Mesenchymal stem cell (in vitro differentiated cells and primary cell): ENCODE data around the gene CLASP1.
"Not testable (repeated sequence)": the region's sequence is repeated elsewhere in the genome, so short reads cannot be mapped to it uniquely, and the experiment has no call there.

Experiments
- DNase-seq: peaks from one replicate; pipeline ENCODE4 v3.0.0-alpha.2; 2013
- H2AFZ ChIP-seq: one replicate; pipeline ENCODE4 v1.6.1; 2013; ENCODE audit warnings: low read depth, mild to moderate bottlenecking, control low read depth, inconsistent platforms, low read length, moderate library complexity
- H2AK5ac ChIP-seq: 2 replicates; pipeline ENCODE4 v1.6.1; 2013; ENCODE audit warnings: low read length, moderate library complexity, mild to moderate bottlenecking, inconsistent platforms; ENCODE audit not compliant: severe bottlenecking
- H2BK120ac ChIP-seq: one replicate; pipeline ENCODE4 v1.6.1; 2013; ENCODE audit warnings: low read depth, mild to moderate bottlenecking, inconsistent platforms, low read length, moderate library complexity
- H2BK12ac ChIP-seq, 2 experiments: one replicate each; pipeline ENCODE4 v1.6.1; 2013; ENCODE audit warnings: inconsistent platforms in 2 of 2, low read length in 2 of 2, mild to moderate bottlenecking in 2 of 2, moderate library complexity in 2 of 2, control low read depth in 1 of 2
- H2BK15ac ChIP-seq: one replicate; pipeline ENCODE4 v1.6.1; 2013; ENCODE audit warnings: mild to moderate bottlenecking, low read depth, inconsistent platforms; ENCODE audit not compliant: poor library complexity, severe bottlenecking
- H2BK5ac ChIP-seq: 2 replicates; pipeline ENCODE4 v1.6.1; 2013; ENCODE audit warnings: low read depth, mild to moderate bottlenecking, low read length, control low read depth, inconsistent platforms; ENCODE audit not compliant: poor library complexity, severe bottlenecking
- H3K14ac ChIP-seq, 2 experiments: one replicate each; pipeline ENCODE4 v1.6.1; 2013; ENCODE audit warnings: inconsistent platforms in 2 of 2, low read length in 2 of 2, control low read depth in 1 of 2, mild to moderate bottlenecking in 1 of 2, moderate library complexity in 1 of 2
- H3K18ac ChIP-seq, 2 experiments: one replicate each; pipeline ENCODE4 v1.6.1; 2013; ENCODE audit warnings: inconsistent platforms in 2 of 2, low read length in 2 of 2, control low read depth in 1 of 2, low read depth in 1 of 2, mild to moderate bottlenecking in 1 of 2
- H3K23ac ChIP-seq, 2 experiments: one replicate each; pipeline ENCODE4 v1.6.1; 2013; ENCODE audit warnings: inconsistent platforms in 2 of 2, low read length in 2 of 2, mild to moderate bottlenecking in 2 of 2, moderate library complexity in 2 of 2, control low read depth in 1 of 2
- H3K27ac ChIP-seq: 2 replicates; pipeline ENCODE4 v1.5.1; 2013; ENCODE audit warnings: mild to moderate bottlenecking, moderate library complexity, low read length, control low read depth, inconsistent platforms; ENCODE audit not compliant: poor library complexity, severe bottlenecking
- H3K27me3 ChIP-seq, 2 experiments: 2 replicates each; pipeline versions ENCODE4 v1.6.1 to v1.7.0; 2013; ENCODE audit warnings: low read length in 2 of 2, mild to moderate bottlenecking in 2 of 2, moderate library complexity in 2 of 2, control low read depth in 1 of 2, inconsistent platforms in 1 of 2; ENCODE audit not compliant: control insufficient read depth in 1 of 2, insufficient read depth in 1 of 2
- H3K36me3 ChIP-seq, 2 experiments: 2 replicates each; pipeline versions ENCODE4 v1.6.1 to v1.7.0; 2013; ENCODE audit warnings: low read length in 2 of 2, control low read depth in 1 of 2, inconsistent platforms in 1 of 2, low read depth in 1 of 2, mild to moderate bottlenecking in 1 of 2; ENCODE audit not compliant: insufficient read depth in 2 of 2, control insufficient read depth in 1 of 2
- H3K4ac ChIP-seq, 2 experiments: one replicate each; pipeline ENCODE4 v1.6.1; 2013; ENCODE audit warnings: inconsistent platforms in 2 of 2, low read length in 2 of 2, mild to moderate bottlenecking in 2 of 2, moderate library complexity in 2 of 2, control low read depth in 1 of 2, low read depth in 1 of 2
- H3K4me1 ChIP-seq: 2 replicates; pipeline ENCODE4 v1.6.1; 2013; ENCODE audit warnings: low read depth, low read length, control low read depth; ENCODE audit not compliant: control insufficient read depth, insufficient read depth
- H3K4me2 ChIP-seq: 2 replicates; pipeline ENCODE4 v1.6.1; 2013; ENCODE audit warnings: low read length, mild to moderate bottlenecking, inconsistent platforms; ENCODE audit not compliant: poor library complexity, severe bottlenecking
- H3K4me3 ChIP-seq, 2 experiments: 2 replicates each; pipeline versions ENCODE4 v1.5.1 to v1.7.0; 2013; ENCODE audit warnings: low read length in 2 of 2, mild to moderate bottlenecking in 2 of 2, control low read depth in 1 of 2, low read depth in 1 of 2; ENCODE audit not compliant: insufficient read depth in 1 of 2
- H3K79me1 ChIP-seq: replicated peaks from 2 replicates; pipeline ENCODE4 v1.6.1; 2013; ENCODE audit warnings: mild to moderate bottlenecking, control low read depth, low read length, inconsistent platforms; ENCODE audit not compliant: poor library complexity, severe bottlenecking
- H3K9ac ChIP-seq: 2 replicates; pipeline ENCODE4 v1.7.0; 2013; ENCODE audit warnings: mild to moderate bottlenecking, low read length, moderate library complexity
- H3K9me3 ChIP-seq: 2 replicates; pipeline ENCODE4 v1.7.0; 2013; ENCODE audit warnings: mild to moderate bottlenecking, low read length; ENCODE audit not compliant: control insufficient read depth
- H4K8ac ChIP-seq: one replicate; pipeline ENCODE4 v1.6.1; 2013; ENCODE audit warnings: inconsistent platforms, mild to moderate bottlenecking, low read length, moderate library complexity
- H4K91ac ChIP-seq: one replicate; pipeline ENCODE4 v1.6.1; 2013; ENCODE audit warnings: mild to moderate bottlenecking, low read length, inconsistent platforms
- WGBS: methylation state at CpG from one replicate; pipeline ENCODE4 v1.1.7; 2013; ENCODE audit warnings: mixed read lengths; 5-methylcytosine and 5-hydroxymethylcytosine counted together

CLASP1 gene

GRCh38 chr2:121640380-121641316, 8.6 kb downstream of the CLASP1 start:
- Histone ChIP-seq H3K4me3 (no peak overlapping the region), H3K36me3 (peaks cover 3 to 6% of the 10 kb centered on the region in 2 experiments), H3K4me2 (no peak overlapping the region), H3K4ac (no peak overlapping the region), H2BK15ac (no peak overlapping the region), H2BK12ac (no peak overlapping the region), H3K14ac (no peak overlapping the region), H2AK5ac (no peak overlapping the region), H3K23ac (no peak overlapping the region), H3K79me1 (peaks cover 4% of the 10 kb centered on the region), H4K8ac (no peak overlapping the region), H3K4me1 (peaks cover 3% of the 10 kb centered on the region), H2BK5ac (no peak overlapping the region), H3K9me3 (no peaks in the 10 kb centered on the region), H2AFZ (no peak overlapping the region), H3K27ac (no peak overlapping the region), H3K27me3 (no peaks in the 10 kb centered on the region), H3K18ac (no peak overlapping the region), H3K9ac (no peak overlapping the region), H2BK120ac (no peak overlapping the region), H4K91ac (no peak overlapping the region)
- WGBS, result 92% methylated on average over 5 of the region's 5 CpGs
- no peak for DNase-seq

- not testable (repeated sequence) for H3K27ac ChIP-seq, H3K79me1 ChIP-seq, H2BK15ac ChIP-seq, H3K4me3 ChIP-seq, DNase-seq, H2BK12ac ChIP-seq, H3K36me3 ChIP-seq, H3K14ac ChIP-seq, H2AK5ac ChIP-seq, H3K9ac ChIP-seq, H4K91ac ChIP-seq, H3K23ac ChIP-seq, H3K4me2 ChIP-seq, H3K4ac ChIP-seq, H2AFZ ChIP-seq, H2BK5ac ChIP-seq, H4K8ac ChIP-seq, H2BK120ac ChIP-seq, H3K9me3 ChIP-seq, H3K27me3 ChIP-seq, H3K4me1 ChIP-seq, H3K18ac ChIP-seq
- WGBS, result 95% methylated on average over 2 of the region's 6 CpGs
Observed at GRCh38 chr2:121639846-121640245, 9.4 kb downstream of the CLASP1 start.

- no peaks in the 10 kb centered on the region for H3K27me3 ChIP-seq
Observed at GRCh38 chr2:121638333-121638732, 10.9 kb downstream of the CLASP1 start.

DNA sequence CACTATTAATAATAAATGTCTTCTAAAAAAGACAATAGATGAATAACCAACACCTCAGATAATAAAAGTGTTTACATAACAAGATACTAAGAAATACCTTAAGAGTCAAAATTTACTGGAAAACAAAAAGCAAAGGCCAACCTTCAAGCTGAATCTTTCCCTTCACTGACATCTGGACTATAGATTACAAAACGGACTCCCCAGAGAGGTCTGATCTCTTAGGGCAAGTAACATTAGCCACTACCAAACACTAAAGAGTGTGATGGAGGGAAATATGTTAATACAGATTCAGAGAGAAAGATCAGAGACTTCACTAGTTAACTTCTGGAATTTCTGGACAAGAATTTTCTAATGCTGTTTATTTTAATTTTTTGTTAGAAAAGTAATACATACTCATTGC, 13.9 kb downstream of the CLASP1 start:
- H3K36me3 ChIP-seq, result no peaks in the 10 kb centered on the region
- H3K14ac ChIP-seq, result no peak overlapping the region
- no peak overlapping the region for H3K4me2 ChIP-seq
- no peak overlapping the region for H3K9ac ChIP-seq
- H3K23ac ChIP-seq, result no peak overlapping the region
- no peak overlapping the region for H2BK5ac ChIP-seq
- WGBS, result no CpG with 5 or more reads among the region's 1 CpG
- H2BK15ac ChIP-seq, result no peak overlapping the region
- DNase-seq, result peak; percentile 44
- no peak overlapping the region for H2AK5ac ChIP-seq
- H3K18ac ChIP-seq, result no peak overlapping the region
- H2BK12ac ChIP-seq, result no peak overlapping the region
- peaks cover 3% of the 10 kb centered on the region for H3K4me1 ChIP-seq
- H4K8ac ChIP-seq, result no peak overlapping the region
- no peak overlapping the region for H3K27ac ChIP-seq
- no peak overlapping the region for H3K4me3 ChIP-seq
- H3K27me3 ChIP-seq, result no peaks in the 10 kb centered on the region
- no peak overlapping the region for H3K4ac ChIP-seq
- no peak overlapping the region for H2BK120ac ChIP-seq
- no peak overlapping the region for H4K91ac ChIP-seq
- H3K9me3 ChIP-seq, result no peaks in the 10 kb centered on the region
- H3K79me1 ChIP-seq, result peaks cover 2% of the 10 kb centered on the region
- H2AFZ ChIP-seq, result no peak overlapping the region

More at GRCh38 chr2:121638333-121638732, 10.9 kb downstream of the CLASP1 start:
- Histone ChIP-seq H3K9me3 (no peaks in the 10 kb centered on the region), H2AK5ac (no peak overlapping the region), H3K4ac (no peak overlapping the region), H4K8ac (no peak overlapping the region), H2BK15ac (no peak overlapping the region), H3K14ac (no peak overlapping the region), H3K36me3 (peaks cover 3 to 6% of the 10 kb centered on the region in 2 experiments), H3K79me1 (peaks cover 6% of the 10 kb centered on the region), H2BK12ac (no peak overlapping the region), H4K91ac (no peak overlapping the region), H3K4me1 (peaks cover 3% of the 10 kb centered on the region), H3K4me2 (no peak overlapping the region), H2BK120ac (no peak overlapping the region), H3K4me3 (no peak overlapping the region), H3K9ac (no peak overlapping the region), H3K27ac (no peak overlapping the region), H3K18ac (no peak overlapping the region), H2BK5ac (no peak overlapping the region), H3K23ac (no peak overlapping the region), H2AFZ (no peak overlapping the region)
- DNase-seq, result no peak
- 100% methylated on average over 1 of the region's 3 CpGs for WGBS
